A549 (cell line): ENCODE data around the gene RARG. TPM values are rescaled to one million over a fixed set of nuclear protein-coding genes. Genes with fewer than 3 reads are reported as not detected.

Experiments
- ATAC-seq, 2 experiments: fragments of 200-7000 bp in 1 of 2; fragments of >200 bp in 1 of 2; cut with Nextera tagmentation in 1 of 2; cut with Tn5 transposase in 1 of 2; 3 replicates each; pipeline versions ENCODE4 v1.8.0 to v1.9.1; 2018 to 2020; ENCODE audit warnings: mild to moderate bottlenecking in 1 of 2, moderate library complexity in 1 of 2
- CTCF ChIA-PET: fragments of 300-600 bp; sonication (Branson Sonifier 250); formaldehyde crosslinking; extraction: SDS; loops from one replicate; lab custom pipeline; 2021; ENCODE audit warnings: antibody characterized with exemption, inconsistent platforms; lab: Yijun Ruan, JAX
- POLR2A ChIA-PET: fragments of 350-600 bp; formaldehyde crosslinking; extraction: SDS; loops from one replicate; lab custom pipeline; 2021; ENCODE audit warnings: antibody characterized with exemption, inconsistent platforms; lab: Yijun Ruan, JAX
- DNase-seq, 2 experiments: peaks; one replicate each; pipeline versions ENCODE4 v3.0.0 to v3.0.0-alpha.2; 2011 to 2016; ENCODE audit warnings: low read depth in 1 of 2, low spot score in 1 of 2
- FAIRE-seq: peaks from 2 replicates; lab custom pipeline; 2011; peaks lifted over from hg19 to GRCh38; lab: Jason Lieb, UNC
- H3K27ac ChIP-seq, 2 experiments: fragments of >200 bp; sonication (Bioruptor Twin); formaldehyde crosslinking; 3 replicates each; pipeline ENCODE4 v1.5.1; 2016 to 2017
- H3K4me1 ChIP-seq: fragments of >200 bp; sonication (Bioruptor Twin); formaldehyde crosslinking; 3 replicates; pipeline ENCODE4 v1.6.1; 2016
- H3K4me2 ChIP-seq: fragments of >200 bp; sonication (Bioruptor Twin); formaldehyde crosslinking; 3 replicates; pipeline ENCODE4 v1.6.1; 2016
- H3K4me3 ChIP-seq: fragments of >200 bp; sonication (Bioruptor Twin); formaldehyde crosslinking; 3 replicates; pipeline ENCODE4 v1.5.1; 2016
- H3K9me3 ChIP-seq: fragments of >200 bp; sonication (Bioruptor Twin); formaldehyde crosslinking; 3 replicates; pipeline ENCODE4 v1.6.1; 2016
- BCL3 ChIP-seq: fragments of >200 bp; sonication (Bioruptor Twin); formaldehyde crosslinking; IDR thresholded peaks from 3 replicates; pipeline ENCODE4 v1.6.1; 2016
- BHLHE40 ChIP-seq: IDR thresholded peaks from 2 replicates; pipeline ENCODE4 v1.6.1; 2012; ENCODE audit warnings: low read depth, low read length, inconsistent platforms
- CBX2 ChIP-seq: fragments of 200-600 bp; sonication (generic); IDR thresholded peaks from 2 replicates; pipeline ENCODE4 v1.6.1; 2016; ENCODE audit warnings: low read depth, mild to moderate bottlenecking, borderline replicate concordance
- EHF ChIP-seq: fragments of 250-450 bp; sonication (Bioruptor Pico); IDR thresholded peaks from 2 replicates; pipeline ENCODE4 v1.5.0; 2020; ENCODE audit warnings: mild to moderate bottlenecking
- EHMT2 ChIP-seq: fragments of 200-600 bp; sonication (generic); IDR thresholded peaks from 2 replicates; pipeline ENCODE4 v1.6.1; 2016; ENCODE audit warnings: antibody characterized with exemption, low read depth, mild to moderate bottlenecking, moderate library complexity
- ESRRA ChIP-seq: fragments of 150-350 bp; IDR thresholded peaks from 2 replicates; pipeline ENCODE4 v1.6.1; 2014; ENCODE audit warnings: mild to moderate bottlenecking, low read length, borderline replicate concordance
- FOSL2 ChIP-seq, 2 experiments: fragments of 450-650 bp in 1 of 2; fragments of >200 bp in 1 of 2; sonication (Bioruptor Twin) in 1 of 2; formaldehyde crosslinking; IDR thresholded peaks; 2 replicates each; pipeline versions ENCODE4 v1.5.0 to v1.6.1; 2016 to 2020; ENCODE audit warnings: mild to moderate bottlenecking in 1 of 2, moderate library complexity in 1 of 2
- FOXS1 ChIP-seq: fragments of 250-450 bp; sonication (Bioruptor Pico); IDR thresholded peaks from 2 replicates; pipeline ENCODE4 v1.5.0; 2020; ENCODE audit warnings: mild to moderate bottlenecking, moderate library complexity
- GATA3 ChIP-seq: IDR thresholded peaks from 2 replicates; pipeline ENCODE4 v1.6.1; 2012; ENCODE audit warnings: borderline replicate concordance
- HMGXB4 ChIP-seq: fragments of 250-450 bp; sonication (Bioruptor Pico); IDR thresholded peaks from 2 replicates; pipeline ENCODE4 v1.5.0; 2021; ENCODE audit warnings: mild to moderate bottlenecking, moderate library complexity, borderline replicate concordance
- HOXB13 ChIP-seq: fragments of 250-450 bp; sonication (Bioruptor Pico); IDR thresholded peaks from 2 replicates; pipeline ENCODE4 v1.5.0; 2020; ENCODE audit warnings: low read depth, mild to moderate bottlenecking, moderate library complexity
- JUN ChIP-seq, 2 experiments: fragments of >200 bp; sonication (Bioruptor Twin); formaldehyde crosslinking; IDR thresholded peaks; 2 replicates in 1 of 2; 3 replicates in 1 of 2; pipeline ENCODE4 v1.6.1; 2016 to 2017
- KDM1A ChIP-seq: fragments of 200-600 bp; sonication (generic); IDR thresholded peaks from 2 replicates; pipeline ENCODE4 v1.6.1; 2016; ENCODE audit warnings: low read depth, mild to moderate bottlenecking
- NR3C1 ChIP-seq: fragments of >200 bp; sonication (Bioruptor Twin); formaldehyde crosslinking; IDR thresholded peaks from 3 replicates; pipeline ENCODE4 v1.6.1; 2017
- PBX3 ChIP-seq: IDR thresholded peaks from 2 replicates; pipeline ENCODE4 v1.6.1; 2012
- POLR2A ChIP-seq: IDR thresholded peaks from 2 replicates; pipeline ENCODE4 v1.6.1; 2012; ENCODE audit warnings: mild to moderate bottlenecking, low read length
- POLR2AphosphoS2 ChIP-seq: conservative IDR thresholded peaks from 2 replicates; pipeline ENCODE4 v1.6.1; 2012; ENCODE audit warnings: low read length, improper control_type of control experiment, inconsistent platforms
- SMC3 ChIP-seq: fragments of >200 bp; sonication (Bioruptor Twin); formaldehyde crosslinking; IDR thresholded peaks from 3 replicates; pipeline ENCODE4 v1.6.1; 2018; ENCODE audit warnings: inconsistent platforms
- TFCP2L1 ChIP-seq: fragments of 250-450 bp; sonication (Bioruptor Pico); IDR thresholded peaks from 2 replicates; pipeline ENCODE4 v1.5.0; 2021; ENCODE audit warnings: mild to moderate bottlenecking
- ZC3H11A ChIP-seq: fragments of 450-650 bp; IDR thresholded peaks from 2 replicates; pipeline ENCODE4 v1.6.1; 2014; ENCODE audit warnings: antibody characterized with exemption, mild to moderate bottlenecking
- ZFP36 ChIP-seq: fragments of 450-650 bp; IDR thresholded peaks from 2 replicates; pipeline ENCODE4 v1.6.1; 2014; ENCODE audit warnings: borderline replicate concordance; ENCODE audit not compliant: partially characterized antibody
- WGBS: methylation state at CpG from one replicate; pipeline ENCODE4 v1.1.6; 2017; ENCODE audit errors: missing lambda C conversion rate; 5-methylcytosine and 5-hydroxymethylcytosine counted together
- polyA plus RNA-seq, 4 experiments: library from polyadenylated mRNA; depleted of rRNA in 3 of 4; stranded (reverse); fragments of >200 nt; fragmentation: RNase III in 1 of 4; extraction: RNeasy Plus Mini Kit Qiagen cat#74134 plus additional on column Dnase treatment in 1 of 4; gene quantifications; 2 replicates in 3 of 4; 3 replicates in 1 of 4; pipeline ENCODE4 v1.2.3, GENCODE V29; 2011 to 2017

The RARG gene
- polyA plus RNA-seq, 2 of the 4 experiments (the other 2 are of a cell fraction), result 15.6 to 17.2 TPM

GRCh38 chr12:53174881-53175491, 57.0 kb downstream of the RARG start (continued):
- TF ChIP-seq HMGXB4 (no peak), HOXB13 (CRISPR knock-in tag) (no peak), FOSL2 (IDR thresholded peaks at IDR 0.05) (no peak), FOSL2 (CRISPR knock-in tag; IDR thresholded peaks at IDR 0.05) (peak; percentile 31), EHMT2 (no peak), GATA3 (peak; percentile 58), ESRRA (peak; percentile 90), FOXS1 (CRISPR knock-in tag) (no peak), TFCP2L1 (CRISPR knock-in tag) (no peak), CBX2 (no peak), KDM1A (no peak), BCL3 (0 out of 3 replicates have a peak, but pooled peaks have one; percentile 37), POLR2A (no peak), JUN (IDR thresholded peaks at IDR 0.05) (peak in 1 of 2 experiments; percentile 71; a peak in 3 of 5 replicates), BHLHE40 (no peak), ZFP36 (no peak), NR3C1 (no peak), SMC3 (peak; percentile 57), PBX3 (no peak)

GRCh38 chr12:53173085-53173715, 58.8 kb downstream of the RARG start:
- CTCF ChIA-PET, result interaction anchor here (0.6 to 36.2 kb wide), 9 partner anchors 11 to 150 kb away, joined by 3 to 646 read pairs (median 4); partner anchors contain the start of genes AAAS, ESPL1 and ITGB7
- H3K27ac ChIP-seq, result peak overlapping the region; percentile 79
- no peak overlapping the region for H3K4me3 ChIP-seq
- DNase-seq, result no peak
- WGBS, result 66% methylated on average over 10 of the region's 10 CpGs
- H3K4me1 ChIP-seq, result peaks cover 62% of the 10 kb centered on the region
- H3K4me2 ChIP-seq, result peak overlapping the region; percentile 53
- POLR2A ChIA-PET, result no interaction called here
- TF ChIP-seq POLR2AphosphoS2, result no peak
- no peak for TF ChIP-seq ZC3H11A
- no peak for TF ChIP-seq EHF
- no peak for TF ChIP-seq HMGXB4
- TF ChIP-seq ESRRA, result no peak
- no peak for TF ChIP-seq ZFP36
- no peak for FAIRE-seq
- ATAC-seq, result peak; percentile 11 to 35; a peak in 2 of 6 replicates
- no peaks in the 10 kb centered on the region for H3K9me3 ChIP-seq
